GM23338 (cell line): ENCODE measurements around the gene C5orf47. TPM values are rescaled to one million over a fixed set of nuclear protein-coding genes. Genes with fewer than 3 reads are reported as not detected.

Experiments
- ATAC-seq: fragments of 200-7000 bp; cut with Tn5 transposase; 3 replicates; pipeline ENCODE4 v1.9.1; 2020
- DNase-seq: peaks from one replicate; pipeline ENCODE4 v3.0.0-alpha.2; 2015; ENCODE audit warnings: low spot score
- H2AFZ ChIP-seq: fragments of 200-600 bp; sonication (generic); 2 replicates; pipeline ENCODE4 v1.8.0; 2016; ENCODE audit warnings: antibody characterized with exemption, mild to moderate bottlenecking, moderate library complexity
- H3F3A ChIP-seq: fragments of 200-600 bp; sonication (generic); replicated peaks from 2 replicates; pipeline ENCODE4 v1.8.0; 2017; ENCODE audit warnings: antibody characterized with exemption, mixed run types, low read depth
- H3K27ac ChIP-seq: fragments of 200-600 bp; sonication (generic); 2 replicates; pipeline ENCODE4 v1.6.1; 2016; ENCODE audit warnings: low read depth
- H3K27me3 ChIP-seq: fragments of 200-600 bp; sonication (generic); 2 replicates; pipeline ENCODE4 v1.8.0; 2016; ENCODE audit warnings: mild to moderate bottlenecking, mixed run types, moderate library complexity; ENCODE audit not compliant: insufficient read depth
- H3K36me3 ChIP-seq: fragments of 200-600 bp; sonication (generic); 2 replicates; pipeline ENCODE4 v1.8.0; 2016; ENCODE audit warnings: mild to moderate bottlenecking; ENCODE audit not compliant: insufficient read depth
- H3K4me1 ChIP-seq: fragments of 200-600 bp; sonication (generic); 2 replicates; pipeline ENCODE4 v1.8.0; 2016; ENCODE audit warnings: mild to moderate bottlenecking, moderate library complexity; ENCODE audit not compliant: insufficient read depth
- H3K4me2 ChIP-seq: fragments of 200-600 bp; sonication (generic); 2 replicates; pipeline ENCODE4 v1.7.1; 2017; ENCODE audit warnings: mixed run types
- H3K4me3 ChIP-seq: fragments of 200-600 bp; sonication (generic); 2 replicates; pipeline ENCODE4 v1.6.1; 2016; ENCODE audit warnings: mixed run types
- H3K79me2 ChIP-seq: fragments of 200-600 bp; sonication (generic); replicated peaks from 2 replicates; pipeline ENCODE4 v1.8.0; 2017; ENCODE audit warnings: mild to moderate bottlenecking; ENCODE audit not compliant: insufficient read depth
- H3K9me2 ChIP-seq: fragments of 200-600 bp; sonication (generic); 2 replicates; pipeline ENCODE4 v1.8.0; 2017; ENCODE audit not compliant: insufficient read depth
- H4K20me1 ChIP-seq: fragments of 200-600 bp; sonication (generic); replicated peaks from 2 replicates; pipeline ENCODE4 v1.8.0; 2017; ENCODE audit warnings: mild to moderate bottlenecking; ENCODE audit not compliant: insufficient read depth
- H3K27ac Mint-ChIP-seq: 2 replicates; pipeline ENCODE4 v1.8.0; 2020; ENCODE audit warnings: inconsistent platforms, mild to moderate bottlenecking, moderate library complexity, mixed read lengths
- H3K27me3 Mint-ChIP-seq: 3 replicates; pipeline ENCODE4 v1.8.0; 2022; ENCODE audit warnings: low read depth, mild to moderate bottlenecking, moderate library complexity, mixed read lengths, inconsistent platforms; ENCODE audit not compliant: insufficient read depth, poor library complexity
- H3K36me3 Mint-ChIP-seq: 3 replicates; pipeline ENCODE4 v1.8.0; 2021; ENCODE audit warnings: low read depth, mild to moderate bottlenecking, inconsistent platforms, moderate library complexity, mixed read lengths
- H3K4me1 Mint-ChIP-seq: 3 replicates; pipeline ENCODE4 v1.8.0; 2020; ENCODE audit warnings: mild to moderate bottlenecking, inconsistent platforms, mixed read lengths
- H3K4me3 Mint-ChIP-seq: 3 replicates; pipeline ENCODE4 v1.8.0; 2021; ENCODE audit warnings: moderate library complexity, mild to moderate bottlenecking, inconsistent platforms, mixed read lengths
- H3K9me3 Mint-ChIP-seq: 3 replicates; pipeline ENCODE4 v1.8.0; 2020; ENCODE audit warnings: moderate library complexity, mild to moderate bottlenecking, inconsistent platforms, mixed read lengths
- CREB1 ChIP-seq: fragments of 250-450 bp; sonication (Bioruptor Pico); IDR thresholded peaks from 2 replicates; pipeline ENCODE4 v1.5.0; 2020; ENCODE audit warnings: low read depth, mild to moderate bottlenecking, moderate library complexity
- EZH2 ChIP-seq: fragments of 200-600 bp; sonication (generic); IDR thresholded peaks from one replicate; pipeline ENCODE4 v1.8.0; 2017; ENCODE audit warnings: antibody characterized with exemption, mild to moderate bottlenecking, low read depth; ENCODE audit not compliant: unreplicated experiment
- JUNB ChIP-seq: IDR thresholded peaks from one replicate; pipeline ENCODE4 v1.6.1; 2016; ENCODE audit warnings: antibody characterized with exemption; ENCODE audit not compliant: unreplicated experiment
- ZNF331 ChIP-seq: fragments of 250-450 bp; sonication (Bioruptor Pico); IDR thresholded peaks from 2 replicates; pipeline ENCODE4 v1.5.0; 2020; ENCODE audit warnings: low read depth, mild to moderate bottlenecking, moderate library complexity
- polyA plus RNA-seq: library from polyadenylated mRNA; unstranded; fragments of >200 nt; fragmentation: Nextera tagmentation; extraction: Ambion mirVana; gene quantifications from 2 replicates; pipeline ENCODE4 v1.2.1, GENCODE V29; 2016
- total RNA-seq: library from RNA; depleted of rRNA; stranded (reverse); fragments of >200 nt; shearing (Covaris generic); gene quantifications from 2 replicates; pipeline ENCODE4 v1.2.3, GENCODE V29; 2014
- TF ChIP-seq, protein P1 (sequence below), 2 experiments: fragments of 200-600 bp in 1 of 2; sonication (generic) in 1 of 2; conservative IDR thresholded peaks; 2 replicates each; pipeline versions ENCODE4 v1.5.1 to v1.6.1; 2016 to 2017; ENCODE audit warnings: antibody characterized with exemption in 2 of 2, low read depth in 2 of 2, mild to moderate bottlenecking in 2 of 2, moderate library complexity in 1 of 2
- TF ChIP-seq, protein P2 (sequence below): IDR thresholded peaks from one replicate; pipeline ENCODE4 v1.6.1; 2018; ENCODE audit warnings: antibody characterized with exemption; ENCODE audit not compliant: unreplicated experiment

C5orf47 gene
- total and polyA plus RNA-seq, 2 experiments from 2014 or later: 0.63 to 1.1 TPM

DNA sequence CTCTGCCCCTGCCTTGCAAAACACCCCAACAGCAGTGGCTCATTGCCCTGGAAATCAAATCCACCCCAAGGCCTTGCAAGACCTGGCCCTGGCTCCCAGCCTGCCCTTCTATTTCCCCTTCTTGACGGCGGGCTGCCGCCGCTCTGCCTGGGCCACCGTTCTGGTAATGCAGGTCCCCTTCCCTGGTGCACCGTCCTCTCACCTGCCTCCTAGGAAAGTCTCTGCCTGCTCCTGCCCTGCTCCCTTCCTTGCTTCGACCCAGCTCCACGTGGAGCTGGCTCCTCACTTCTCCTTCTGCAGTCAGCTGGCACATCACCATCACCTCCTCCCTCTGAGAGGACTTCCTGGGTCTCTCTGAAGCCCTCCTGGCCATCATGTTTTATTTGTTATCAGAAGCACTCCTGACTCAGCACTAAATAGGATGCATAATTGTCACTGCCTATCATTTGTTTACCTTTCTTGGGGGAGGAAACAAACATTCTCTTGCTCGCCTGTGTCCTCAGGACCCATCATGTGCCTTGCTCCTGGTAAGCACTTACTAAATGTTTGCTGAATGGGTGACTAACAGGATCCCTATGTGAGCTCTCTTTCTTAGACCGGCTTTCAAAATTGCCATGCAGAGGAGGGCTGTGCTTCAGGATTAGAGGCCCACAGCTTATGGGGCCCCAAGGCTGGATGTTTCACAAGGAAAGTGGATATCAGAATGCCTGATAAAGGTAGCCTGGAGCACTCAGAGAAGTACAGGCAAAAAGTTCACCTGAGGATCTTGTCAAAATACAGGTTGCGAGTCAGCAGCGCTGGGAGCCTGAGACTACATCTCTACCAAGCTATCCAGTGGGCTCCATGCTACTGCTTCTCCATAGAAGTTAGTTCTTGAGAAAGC is 19.6 kb upstream of the C5orf47 start:
- peak overlapping the region; percentile 58 for H3K4me2 ChIP-seq
- no peaks in the 10 kb centered on the region for H3K9me2 ChIP-seq
- H3K4me1 ChIP-seq: peaks cover 69% of the 10 kb centered on the region
- no peak overlapping the region for H3K4me3 ChIP-seq
- no peaks in the 10 kb centered on the region for H3K27me3 ChIP-seq
- no peaks in the 10 kb centered on the region for H4K20me1 ChIP-seq
- peaks cover 11% of the 10 kb centered on the region for H3K27me3 Mint-ChIP-seq
- H3K36me3 ChIP-seq: no peaks in the 10 kb centered on the region
- H2AFZ ChIP-seq: peak overlapping the region; percentile 52; the same call in 1 of the 2 replicates
- H3K27ac ChIP-seq: no peak overlapping the region
- peaks cover 7% of the 10 kb centered on the region; the same call in 2 of the 3 replicates for H3K9me3 Mint-ChIP-seq
- peaks cover 65% of the 10 kb centered on the region for H3K4me1 Mint-ChIP-seq
- peak overlapping the region; percentile 71 for H3K27ac Mint-ChIP-seq
- ATAC-seq (no peak), DNase-seq (no peak)
- TF ChIP-seq ZNF331 (no peak), EZH2 (no peak), JUNB (no peak), CREB1 (CRISPR knock-in tag) (no peak)
- TF ChIP-seq, protein P1, sequence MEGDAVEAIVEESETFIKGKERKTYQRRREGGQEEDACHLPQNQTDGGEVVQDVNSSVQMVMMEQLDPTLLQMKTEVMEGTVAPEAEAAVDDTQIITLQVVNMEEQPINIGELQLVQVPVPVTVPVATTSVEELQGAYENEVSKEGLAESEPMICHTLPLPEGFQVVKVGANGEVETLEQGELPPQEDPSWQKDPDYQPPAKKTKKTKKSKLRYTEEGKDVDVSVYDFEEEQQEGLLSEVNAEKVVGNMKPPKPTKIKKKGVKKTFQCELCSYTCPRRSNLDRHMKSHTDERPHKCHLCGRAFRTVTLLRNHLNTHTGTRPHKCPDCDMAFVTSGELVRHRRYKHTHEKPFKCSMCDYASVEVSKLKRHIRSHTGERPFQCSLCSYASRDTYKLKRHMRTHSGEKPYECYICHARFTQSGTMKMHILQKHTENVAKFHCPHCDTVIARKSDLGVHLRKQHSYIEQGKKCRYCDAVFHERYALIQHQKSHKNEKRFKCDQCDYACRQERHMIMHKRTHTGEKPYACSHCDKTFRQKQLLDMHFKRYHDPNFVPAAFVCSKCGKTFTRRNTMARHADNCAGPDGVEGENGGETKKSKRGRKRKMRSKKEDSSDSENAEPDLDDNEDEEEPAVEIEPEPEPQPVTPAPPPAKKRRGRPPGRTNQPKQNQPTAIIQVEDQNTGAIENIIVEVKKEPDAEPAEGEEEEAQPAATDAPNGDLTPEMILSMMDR (conservative IDR thresholded peaks at IDR 0.05; ENCODE audit: low read depth in 2 of 2): no peak
- TF ChIP-seq, protein P2, sequence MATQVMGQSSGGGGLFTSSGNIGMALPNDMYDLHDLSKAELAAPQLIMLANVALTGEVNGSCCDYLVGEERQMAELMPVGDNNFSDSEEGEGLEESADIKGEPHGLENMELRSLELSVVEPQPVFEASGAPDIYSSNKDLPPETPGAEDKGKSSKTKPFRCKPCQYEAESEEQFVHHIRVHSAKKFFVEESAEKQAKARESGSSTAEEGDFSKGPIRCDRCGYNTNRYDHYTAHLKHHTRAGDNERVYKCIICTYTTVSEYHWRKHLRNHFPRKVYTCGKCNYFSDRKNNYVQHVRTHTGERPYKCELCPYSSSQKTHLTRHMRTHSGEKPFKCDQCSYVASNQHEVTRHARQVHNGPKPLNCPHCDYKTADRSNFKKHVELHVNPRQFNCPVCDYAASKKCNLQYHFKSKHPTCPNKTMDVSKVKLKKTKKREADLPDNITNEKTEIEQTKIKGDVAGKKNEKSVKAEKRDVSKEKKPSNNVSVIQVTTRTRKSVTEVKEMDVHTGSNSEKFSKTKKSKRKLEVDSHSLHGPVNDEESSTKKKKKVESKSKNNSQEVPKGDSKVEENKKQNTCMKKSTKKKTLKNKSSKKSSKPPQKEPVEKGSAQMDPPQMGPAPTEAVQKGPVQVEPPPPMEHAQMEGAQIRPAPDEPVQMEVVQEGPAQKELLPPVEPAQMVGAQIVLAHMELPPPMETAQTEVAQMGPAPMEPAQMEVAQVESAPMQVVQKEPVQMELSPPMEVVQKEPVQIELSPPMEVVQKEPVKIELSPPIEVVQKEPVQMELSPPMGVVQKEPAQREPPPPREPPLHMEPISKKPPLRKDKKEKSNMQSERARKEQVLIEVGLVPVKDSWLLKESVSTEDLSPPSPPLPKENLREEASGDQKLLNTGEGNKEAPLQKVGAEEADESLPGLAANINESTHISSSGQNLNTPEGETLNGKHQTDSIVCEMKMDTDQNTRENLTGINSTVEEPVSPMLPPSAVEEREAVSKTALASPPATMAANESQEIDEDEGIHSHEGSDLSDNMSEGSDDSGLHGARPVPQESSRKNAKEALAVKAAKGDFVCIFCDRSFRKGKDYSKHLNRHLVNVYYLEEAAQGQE: no peak
- H3K4me3 Mint-ChIP-seq: no peak overlapping the region; the same call in 2 of the 3 replicates
- peaks cover 5% of the 10 kb centered on the region for H3K36me3 Mint-ChIP-seq
- no peaks in the 10 kb centered on the region for H3K79me2 ChIP-seq
- peaks cover 9% of the 10 kb centered on the region; the same call in 1 of the 2 replicates for H3F3A ChIP-seq
